HL-60 (cell line): ENCODE results near the gene DIAPH2.

Experiments
- CTCF ChIP-seq: IDR thresholded peaks from one replicate; pipeline ENCODE4 v1.5.1; 2011; ENCODE audit warnings: low read length, control low read depth, inconsistent platforms; ENCODE audit not compliant: insufficient read depth
- GABPA ChIP-seq: IDR thresholded peaks from 2 replicates; pipeline ENCODE4 v1.6.1; 2012; ENCODE audit warnings: low read depth
- POLR2AphosphoS5 ChIP-seq: IDR thresholded peaks from 2 replicates; pipeline ENCODE4 v1.6.1; 2012; ENCODE audit warnings: low read depth
- SPI1 ChIP-seq: IDR thresholded peaks from 2 replicates; pipeline ENCODE4 v1.6.1; 2012; ENCODE audit warnings: low read depth, mild to moderate bottlenecking, borderline replicate concordance
- TF ChIP-seq, protein P1 (sequence below): IDR thresholded peaks from 2 replicates; pipeline ENCODE4 v1.6.1; 2012; ENCODE audit warnings: low read depth; ENCODE audit not compliant: insufficient replicate concordance

GRCh38 chrX:97481228-97481627, 796.6 kb downstream of the DIAPH2 start:
- no peak for TF ChIP-seq CTCF
- TF ChIP-seq GABPA = no peak
- TF ChIP-seq, protein P1, sequence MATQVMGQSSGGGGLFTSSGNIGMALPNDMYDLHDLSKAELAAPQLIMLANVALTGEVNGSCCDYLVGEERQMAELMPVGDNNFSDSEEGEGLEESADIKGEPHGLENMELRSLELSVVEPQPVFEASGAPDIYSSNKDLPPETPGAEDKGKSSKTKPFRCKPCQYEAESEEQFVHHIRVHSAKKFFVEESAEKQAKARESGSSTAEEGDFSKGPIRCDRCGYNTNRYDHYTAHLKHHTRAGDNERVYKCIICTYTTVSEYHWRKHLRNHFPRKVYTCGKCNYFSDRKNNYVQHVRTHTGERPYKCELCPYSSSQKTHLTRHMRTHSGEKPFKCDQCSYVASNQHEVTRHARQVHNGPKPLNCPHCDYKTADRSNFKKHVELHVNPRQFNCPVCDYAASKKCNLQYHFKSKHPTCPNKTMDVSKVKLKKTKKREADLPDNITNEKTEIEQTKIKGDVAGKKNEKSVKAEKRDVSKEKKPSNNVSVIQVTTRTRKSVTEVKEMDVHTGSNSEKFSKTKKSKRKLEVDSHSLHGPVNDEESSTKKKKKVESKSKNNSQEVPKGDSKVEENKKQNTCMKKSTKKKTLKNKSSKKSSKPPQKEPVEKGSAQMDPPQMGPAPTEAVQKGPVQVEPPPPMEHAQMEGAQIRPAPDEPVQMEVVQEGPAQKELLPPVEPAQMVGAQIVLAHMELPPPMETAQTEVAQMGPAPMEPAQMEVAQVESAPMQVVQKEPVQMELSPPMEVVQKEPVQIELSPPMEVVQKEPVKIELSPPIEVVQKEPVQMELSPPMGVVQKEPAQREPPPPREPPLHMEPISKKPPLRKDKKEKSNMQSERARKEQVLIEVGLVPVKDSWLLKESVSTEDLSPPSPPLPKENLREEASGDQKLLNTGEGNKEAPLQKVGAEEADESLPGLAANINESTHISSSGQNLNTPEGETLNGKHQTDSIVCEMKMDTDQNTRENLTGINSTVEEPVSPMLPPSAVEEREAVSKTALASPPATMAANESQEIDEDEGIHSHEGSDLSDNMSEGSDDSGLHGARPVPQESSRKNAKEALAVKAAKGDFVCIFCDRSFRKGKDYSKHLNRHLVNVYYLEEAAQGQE = no peak
- TF ChIP-seq POLR2AphosphoS5 = no peak
- TF ChIP-seq SPI1 = no peak
